Activated T-helper 1 cell treated with anti-CD3 and anti-CD28 coated beads, Interleukin-12 subunit alpha, Interleukin-12 subunit beta, Interleukin-2, Interleukin-4 antibody, amounts not matched to agents 30 ng/mL and 10 ng/mL and 1 ng/mL, durations not matched to agents 14 hours and 24 hours and 36 hours (primary cell): ENCODE data around the gene FBXO30. TPM values are rescaled to one million over a fixed set of nuclear protein-coding genes. Genes with fewer than 3 reads are reported as not detected.

Source experiments
- DNase-seq: peaks from one replicate; pipeline ENCODE4 v3.0.0; 2021; ENCODE audit warnings: low spot score
- H3K27ac Mint-ChIP-seq: one replicate; pipeline ENCODE4 v1.8.0; 2021; ENCODE audit warnings: mild to moderate bottlenecking, mixed read lengths
- H3K27me3 Mint-ChIP-seq: one replicate; pipeline ENCODE4 v1.8.0; 2022; ENCODE audit warnings: mild to moderate bottlenecking, moderate library complexity, mixed read lengths; ENCODE audit not compliant: insufficient read depth
- H3K36me3 Mint-ChIP-seq: one replicate; pipeline ENCODE4 v1.8.0; 2021; ENCODE audit warnings: low read depth, mixed read lengths
- H3K4me1 Mint-ChIP-seq: one replicate; pipeline ENCODE4 v1.8.0; 2021; ENCODE audit warnings: low read depth, mixed read lengths
- H3K4me3 Mint-ChIP-seq: one replicate; pipeline ENCODE4 v1.8.0; 2021; ENCODE audit warnings: mild to moderate bottlenecking, moderate library complexity, mixed read lengths
- H3K9me3 Mint-ChIP-seq: one replicate; pipeline ENCODE4 v1.8.0; 2021; ENCODE audit warnings: mixed read lengths
- intact Hi-C: fragments of 100-400 bp; cut with micrococcal nuclease; formaldehyde crosslinking; loops from one replicate; pipeline ENCODE4 v1.15.1; 2024
- total RNA-seq: library from RNA; stranded (reverse); gene quantifications from 2 replicates; pipeline ENCODE4 v1.2.3, GENCODE V29; 2022

FBXO30 gene
- total RNA-seq, 1 donor from 2014 or later = 8.8 TPM

DNA sequence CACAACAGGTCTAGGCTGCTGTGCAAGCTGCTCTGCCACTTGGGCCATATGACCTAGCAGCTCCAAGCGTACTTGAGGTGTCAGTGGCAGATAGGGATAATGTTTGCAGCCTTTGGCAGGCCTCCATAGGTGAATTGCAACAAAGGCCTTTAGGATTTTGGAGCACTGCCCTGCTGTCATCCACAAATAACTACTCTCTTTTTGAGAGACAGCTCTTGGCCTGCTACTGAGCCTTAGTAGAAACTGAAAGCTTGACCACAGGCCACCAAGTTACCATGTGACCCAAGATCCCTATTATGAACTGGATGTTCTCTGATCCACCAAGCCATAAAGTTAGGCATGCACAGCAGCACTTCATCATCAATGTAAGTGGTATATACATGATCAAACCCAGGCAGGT lies 29.9 kb downstream of the FBXO30 start:
- Mint-ChIP-seq H3K27ac (no peak overlapping the region), H3K4me1 (no peaks in the 10 kb centered on the region), H3K4me3 (no peak overlapping the region), H3K36me3 (no peaks in the 10 kb centered on the region), H3K9me3 (peaks cover 11% of the 10 kb centered on the region), H3K27me3 (no peaks in the 10 kb centered on the region)
- intact Hi-C loops = loop anchor here (1.0 kb wide), 1 partner anchor 9 kb away; no protein-coding TSS in a partner anchor
- no peak for DNase-seq

DNA sequence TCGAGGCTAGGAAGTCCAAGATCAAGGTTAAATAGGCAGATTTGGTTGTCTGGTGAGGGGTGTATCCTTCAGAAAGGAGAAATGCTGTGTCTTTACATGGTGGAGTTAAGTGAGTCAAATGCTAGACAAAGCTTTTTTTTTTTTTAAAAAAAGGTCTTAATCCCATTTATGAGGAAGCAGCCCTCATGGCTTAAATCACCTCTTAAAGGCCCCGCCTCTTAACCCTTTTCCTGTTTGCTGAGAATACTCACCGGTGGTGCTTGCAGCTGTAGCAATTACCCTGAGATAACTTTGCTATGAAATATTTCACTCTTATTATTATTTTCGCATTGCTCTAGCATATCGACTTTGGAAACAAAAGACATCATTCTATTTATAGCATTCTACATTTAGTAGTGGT lies 30.8 kb downstream of the FBXO30 start:
- DNase-seq = no peak
- Mint-ChIP-seq H3K4me1 (no peaks in the 10 kb centered on the region), H3K27me3 (no peaks in the 10 kb centered on the region), H3K9me3 (peaks cover 7% of the 10 kb centered on the region), H3K4me3 (no peak overlapping the region), H3K36me3 (no peaks in the 10 kb centered on the region), H3K27ac (no peak overlapping the region)
- intact Hi-C loops = no loop called here

DNA sequence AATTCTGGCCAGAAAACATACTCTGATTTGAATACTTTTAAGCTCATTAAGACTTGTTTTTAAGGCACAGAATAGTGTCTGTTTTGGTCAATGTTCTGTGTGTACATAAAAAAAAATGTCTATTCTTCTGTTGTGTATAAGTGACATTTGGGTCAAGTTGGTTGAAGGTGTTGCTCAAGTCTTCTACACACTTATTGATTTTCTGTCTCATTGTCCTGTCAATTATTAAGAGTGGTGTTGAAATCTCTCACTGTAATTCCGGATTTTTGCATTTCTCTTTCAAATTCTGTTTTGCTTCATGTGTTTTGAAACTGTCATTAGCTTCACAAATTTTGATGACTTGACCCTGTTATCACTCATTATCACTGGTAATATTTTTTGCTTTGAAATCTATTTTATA lies 41.7 kb downstream of the FBXO30 start:
- intact Hi-C loops = no loop called here
- Mint-ChIP-seq H3K4me3 (no peak overlapping the region), H3K4me1 (no peaks in the 10 kb centered on the region), H3K27me3 (peaks cover 3% of the 10 kb centered on the region), H3K9me3 (no peaks in the 10 kb centered on the region), H3K27ac (no peak overlapping the region), H3K36me3 (no peaks in the 10 kb centered on the region)
- no peak for DNase-seq

DNA sequence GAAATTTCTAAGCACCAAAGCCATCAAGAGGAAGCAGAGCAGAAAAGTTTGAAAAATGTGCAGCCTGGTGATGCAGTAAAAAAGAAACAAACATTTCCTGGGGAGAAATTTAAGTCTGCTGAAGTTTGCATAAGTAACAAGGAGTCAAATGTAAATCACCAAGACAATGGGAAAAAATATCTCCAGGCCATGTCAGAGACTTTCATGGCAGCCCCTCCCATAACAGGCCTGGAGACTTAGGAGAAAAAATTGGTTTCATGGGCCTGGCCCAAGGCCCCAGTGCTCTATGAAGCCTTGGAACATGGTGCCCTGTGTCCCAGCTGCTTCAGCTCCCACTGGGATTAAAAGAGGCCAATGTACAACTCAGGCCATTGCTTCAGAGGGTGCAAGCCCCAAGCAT lies 49.1 kb downstream of the FBXO30 start:
- Mint-ChIP-seq H3K4me3 (no peak overlapping the region), H3K27me3 (no peaks in the 10 kb centered on the region), H3K27ac (no peak overlapping the region), H3K4me1 (no peaks in the 10 kb centered on the region), H3K36me3 (no peaks in the 10 kb centered on the region), H3K9me3 (no peaks in the 10 kb centered on the region)
- intact Hi-C loops = no loop called here
- no peak for DNase-seq

DNA sequence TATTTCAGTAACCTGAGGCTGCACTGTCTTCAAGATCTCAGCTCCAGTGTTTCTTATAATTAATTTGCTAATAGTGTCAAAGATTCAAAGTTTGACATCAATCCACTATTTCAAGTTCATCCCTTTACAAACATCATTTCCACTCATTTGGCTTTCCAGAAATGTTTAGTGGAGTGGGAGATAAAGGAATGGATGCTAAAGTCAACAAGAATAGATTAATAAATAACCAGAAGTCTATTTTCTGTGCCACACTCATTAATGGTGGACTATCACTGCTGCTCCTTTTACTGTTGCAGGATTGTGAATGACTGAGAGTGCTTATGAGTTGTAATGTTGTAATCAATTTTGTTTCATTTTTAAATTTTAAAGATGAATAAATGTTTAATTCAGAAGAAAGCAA lies 50.9 kb downstream of the FBXO30 start:
- no peaks in the 10 kb centered on the region for H3K27me3 Mint-ChIP-seq
- DNase-seq = no peak
- no peaks in the 10 kb centered on the region for H3K36me3 Mint-ChIP-seq
- no peak overlapping the region for H3K4me3 Mint-ChIP-seq
- H3K27ac Mint-ChIP-seq = no peak overlapping the region
- no peaks in the 10 kb centered on the region for H3K4me1 Mint-ChIP-seq
- intact Hi-C loops = no loop called here
- no peaks in the 10 kb centered on the region for H3K9me3 Mint-ChIP-seq

DNA sequence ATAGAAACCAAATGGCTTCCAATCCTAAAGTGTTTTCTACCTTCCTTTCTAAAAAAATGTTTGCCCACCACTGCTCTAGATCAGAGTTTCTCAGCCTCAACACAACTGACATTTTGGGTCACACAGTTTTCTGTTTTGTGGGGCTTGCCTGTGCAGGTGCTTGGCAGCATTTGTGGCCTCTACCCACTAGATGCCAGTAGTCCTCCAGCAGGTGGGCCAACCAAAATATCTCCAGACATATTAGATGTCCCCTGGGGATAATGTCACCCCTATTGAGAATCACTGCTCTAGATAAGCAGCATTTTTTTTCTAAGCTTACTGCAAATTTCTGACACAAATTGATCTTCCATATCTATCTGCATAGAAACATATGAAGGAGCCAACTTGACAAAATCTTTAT lies 53.0 kb downstream of the FBXO30 start:
- no peaks in the 10 kb centered on the region for H3K9me3 Mint-ChIP-seq
- H3K4me1 Mint-ChIP-seq = no peaks in the 10 kb centered on the region

DNA sequence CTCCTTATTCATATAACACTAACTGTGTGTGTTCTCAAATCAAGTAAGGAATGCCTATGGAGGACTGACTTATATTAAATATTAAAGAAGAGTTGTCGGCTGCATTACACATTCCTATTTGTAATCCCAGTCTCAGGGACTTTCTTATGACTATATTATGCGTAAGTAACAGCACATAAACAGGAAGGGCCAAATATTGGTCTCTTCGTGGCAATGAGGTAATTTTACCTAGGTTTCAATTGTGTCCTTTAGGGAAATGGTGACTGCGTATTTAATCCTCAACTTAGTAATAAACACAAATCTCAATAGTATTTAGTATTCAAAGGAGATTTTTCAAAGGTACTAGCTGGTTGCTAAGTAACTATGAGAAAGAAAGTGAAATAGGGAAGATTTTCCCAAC lies 56.5 kb downstream of the FBXO30 start:
- Mint-ChIP-seq H3K4me3 (no peak overlapping the region), H3K9me3 (no peaks in the 10 kb centered on the region), H3K27ac (no peak overlapping the region), H3K27me3 (no peaks in the 10 kb centered on the region), H3K4me1 (no peaks in the 10 kb centered on the region), H3K36me3 (no peaks in the 10 kb centered on the region)
- intact Hi-C loops = no loop called here
- DNase-seq = no peak

More for the DNA sequence above, 53.0 kb downstream of the FBXO30 start:
- Mint-ChIP-seq H3K27me3 (no peaks in the 10 kb centered on the region), H3K36me3 (no peaks in the 10 kb centered on the region), H3K27ac (no peak overlapping the region), H3K4me3 (no peak overlapping the region)
- intact Hi-C loops = no loop called here
- no peak for DNase-seq

DNA sequence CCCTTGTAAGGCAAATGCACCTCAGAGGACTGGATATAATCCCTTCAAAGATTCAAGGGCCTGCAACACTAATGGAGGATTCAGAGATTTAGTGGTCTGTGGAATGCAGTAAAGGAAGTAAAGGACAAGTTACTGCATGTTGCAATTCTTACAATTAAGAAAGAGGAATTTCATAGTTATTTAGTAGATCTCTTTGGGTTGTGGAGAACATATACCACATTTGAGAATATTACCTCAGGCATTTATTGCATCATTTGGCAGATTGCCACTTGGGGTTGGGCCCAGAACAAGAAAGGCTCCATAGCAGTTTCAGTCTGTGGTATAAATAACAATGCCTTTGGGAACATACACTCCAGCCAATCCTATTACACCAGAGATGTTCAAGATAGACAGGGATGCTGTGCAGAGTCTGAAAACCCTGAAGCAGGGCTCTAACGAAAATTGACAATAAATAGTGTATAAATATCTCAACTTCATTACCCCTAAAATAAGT lies 58.4 kb downstream of the FBXO30 start:
- Mint-ChIP-seq H3K27ac (no peak overlapping the region), H3K27me3 (no peaks in the 10 kb centered on the region), H3K9me3 (no peaks in the 10 kb centered on the region), H3K4me3 (no peak overlapping the region), H3K4me1 (no peaks in the 10 kb centered on the region), H3K36me3 (no peaks in the 10 kb centered on the region)
- DNase-seq = no peak
- intact Hi-C loops = no loop called here

DNA sequence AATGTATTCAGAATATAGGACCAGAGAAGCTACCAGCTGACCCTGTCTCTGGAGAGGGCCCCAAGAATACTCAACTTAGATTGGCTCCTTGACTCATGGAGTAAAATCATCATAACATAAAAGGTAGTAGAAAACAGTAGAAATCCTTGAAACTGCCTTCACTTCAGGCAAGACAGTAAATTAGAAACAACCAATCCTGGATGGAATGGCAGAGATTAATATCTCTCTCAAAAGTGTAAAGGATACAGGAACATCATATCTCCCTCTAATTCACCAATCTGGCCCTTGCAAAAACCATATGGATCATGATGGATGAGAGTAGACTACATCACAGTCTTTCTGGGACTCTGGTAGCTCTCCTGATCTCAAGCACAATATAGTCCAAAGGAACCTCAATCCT lies 58.9 kb downstream of the FBXO30 start:
- no peak overlapping the region for H3K27ac Mint-ChIP-seq
- intact Hi-C loops = no loop called here
- H3K4me1 Mint-ChIP-seq = no peaks in the 10 kb centered on the region
- no peak overlapping the region for H3K4me3 Mint-ChIP-seq
- no peaks in the 10 kb centered on the region for H3K27me3 Mint-ChIP-seq
- H3K36me3 Mint-ChIP-seq = no peaks in the 10 kb centered on the region
- DNase-seq = no peak
- no peaks in the 10 kb centered on the region for H3K9me3 Mint-ChIP-seq

DNA sequence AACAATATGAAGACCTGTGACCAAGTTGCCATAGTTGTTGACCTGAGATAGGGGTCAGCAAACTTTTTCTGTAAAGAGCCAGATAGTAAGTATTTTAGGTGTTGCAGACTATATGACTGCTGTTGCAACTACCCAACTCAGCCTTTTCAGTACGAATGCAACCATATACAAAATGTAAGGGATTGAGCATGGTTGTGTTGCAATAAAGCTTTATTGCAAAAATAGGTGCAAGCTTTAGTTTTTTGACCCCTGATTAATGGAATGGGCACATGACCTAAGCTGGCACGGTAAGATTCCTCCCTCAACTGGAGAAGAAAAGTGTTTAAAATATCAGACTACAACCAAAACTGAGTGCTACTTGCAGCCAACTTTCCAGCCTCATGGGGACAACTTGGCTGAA lies 62.0 kb downstream of the FBXO30 start:
- H3K4me3 Mint-ChIP-seq = no peak overlapping the region

DNA sequence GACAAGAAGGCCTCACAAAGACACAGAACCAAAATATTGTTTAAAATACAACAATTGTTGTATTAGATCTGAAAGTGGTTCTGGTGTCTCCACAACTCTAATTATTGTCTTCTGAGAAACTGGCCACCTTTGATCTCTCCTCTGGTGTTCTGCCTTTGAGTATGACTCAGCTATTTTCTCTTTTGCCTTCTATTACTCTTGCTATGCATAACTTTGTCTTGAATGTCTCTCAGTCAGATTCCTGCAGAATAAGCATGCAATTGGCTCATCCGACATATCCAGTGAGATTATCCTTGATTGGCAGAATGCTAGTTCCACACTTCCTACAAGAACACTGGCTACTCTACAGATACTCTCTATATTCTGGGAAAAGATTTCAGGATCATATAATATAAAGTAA lies 65.0 kb downstream of the FBXO30 start:
- peaks cover 5% of the 10 kb centered on the region for H3K27me3 Mint-ChIP-seq
- peaks cover 5% of the 10 kb centered on the region for H3K4me1 Mint-ChIP-seq
- no peaks in the 10 kb centered on the region for H3K36me3 Mint-ChIP-seq
- peaks cover 4% of the 10 kb centered on the region for H3K9me3 Mint-ChIP-seq
- no peak for DNase-seq
- H3K4me3 Mint-ChIP-seq = no peak overlapping the region
- intact Hi-C loops = no loop called here
- no peak overlapping the region for H3K27ac Mint-ChIP-seq

More for the DNA sequence above, 62.0 kb downstream of the FBXO30 start:
- no peaks in the 10 kb centered on the region for H3K36me3 Mint-ChIP-seq
- H3K4me1 Mint-ChIP-seq = peaks cover 5% of the 10 kb centered on the region
- no peak for DNase-seq
- H3K27me3 Mint-ChIP-seq = no peaks in the 10 kb centered on the region
- H3K27ac Mint-ChIP-seq = no peak overlapping the region
- peaks cover 4% of the 10 kb centered on the region for H3K9me3 Mint-ChIP-seq
- intact Hi-C loops = no loop called here

DNA sequence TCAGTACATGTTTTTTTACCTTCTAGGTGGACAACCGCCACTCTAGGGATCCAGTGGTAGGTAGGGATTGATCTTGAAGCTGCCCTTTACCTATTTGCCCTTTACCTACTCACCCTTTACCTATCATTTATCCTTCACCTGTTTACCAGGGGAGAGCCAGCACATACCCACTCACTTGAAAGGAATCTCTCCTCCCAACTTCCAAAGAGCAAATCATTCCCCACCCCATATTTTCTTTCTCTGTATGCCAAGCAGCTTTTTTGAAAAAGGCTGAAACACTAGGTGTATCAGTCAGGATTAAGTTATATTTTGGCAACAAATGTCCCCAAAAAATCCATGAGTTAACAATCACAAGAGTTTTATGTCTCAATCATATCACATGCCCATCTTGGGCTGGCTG lies 68.7 kb downstream of the FBXO30 start:
- H3K4me1 Mint-ChIP-seq = peaks cover 5% of the 10 kb centered on the region

DNA sequence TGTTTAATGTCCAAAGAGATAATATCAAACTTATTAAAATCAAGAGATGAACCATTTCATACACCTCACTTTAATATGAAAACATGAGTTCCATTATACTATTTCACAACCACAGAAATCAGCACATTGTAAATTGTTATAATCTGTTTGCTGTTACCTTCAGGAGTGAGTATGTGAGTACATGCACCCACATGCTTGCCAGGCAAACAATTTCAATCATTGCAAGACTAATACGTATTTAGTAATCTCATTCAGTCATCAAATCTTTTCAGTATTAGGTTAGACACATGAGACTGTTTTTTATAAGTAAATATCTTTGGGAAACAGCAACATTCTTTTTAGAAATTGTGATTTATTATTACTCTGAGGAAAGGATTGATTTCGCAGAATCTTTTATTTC lies 70.0 kb downstream of the FBXO30 start:
- intact Hi-C loops = no loop called here
- Mint-ChIP-seq H3K4me1 (peaks cover 2% of the 10 kb centered on the region), H3K4me3 (no peak overlapping the region), H3K9me3 (peaks cover 11% of the 10 kb centered on the region), H3K27ac (no peak overlapping the region), H3K36me3 (no peaks in the 10 kb centered on the region), H3K27me3 (peaks cover 5% of the 10 kb centered on the region)
- no peak for DNase-seq

More for the DNA sequence above, 68.7 kb downstream of the FBXO30 start:
- H3K4me3 Mint-ChIP-seq = no peak overlapping the region
- H3K9me3 Mint-ChIP-seq = peaks cover 4% of the 10 kb centered on the region
- H3K36me3 Mint-ChIP-seq = no peaks in the 10 kb centered on the region
- no peak for DNase-seq
- H3K27ac Mint-ChIP-seq = no peak overlapping the region
- peaks cover 5% of the 10 kb centered on the region for H3K27me3 Mint-ChIP-seq
- intact Hi-C loops = no loop called here
